GM06990 (cell line): Measurements from ENCODE around the gene ECPAS.
A peak's percentile ranks its signal among the peaks of the same experiment; 100 is the strongest.

Experiments used
- DNase-seq: peaks from one replicate; pipeline ENCODE4 v3.0.0-alpha.2; 2011; ENCODE audit not compliant: insufficient read length; ENCODE audit errors: extremely low read depth
- H3K27me3 ChIP-seq: replicated peaks from 2 replicates; pipeline ENCODE4 v1.6.0; 2011; ENCODE audit warnings: low read length; ENCODE audit not compliant: control insufficient read depth, insufficient read depth
- H3K36me3 ChIP-seq: 2 replicates; pipeline ENCODE4 v1.5.1; 2011; ENCODE audit warnings: low read length; ENCODE audit not compliant: control insufficient read depth, insufficient read depth
- H3K4me3 ChIP-seq: replicated peaks from 2 replicates; pipeline ENCODE4 v1.5.1; 2011; ENCODE audit warnings: low read depth, mild to moderate bottlenecking, control low read depth, low read length
- TF ChIP-seq, protein P1 (sequence below): IDR thresholded peaks from 2 replicates; pipeline ENCODE4 v1.5.1; 2011; ENCODE audit warnings: low read length, control low read depth, mild to moderate bottlenecking, inconsistent platforms; ENCODE audit not compliant: insufficient read depth, poor library complexity, severe bottlenecking

ECPAS gene, protein sequence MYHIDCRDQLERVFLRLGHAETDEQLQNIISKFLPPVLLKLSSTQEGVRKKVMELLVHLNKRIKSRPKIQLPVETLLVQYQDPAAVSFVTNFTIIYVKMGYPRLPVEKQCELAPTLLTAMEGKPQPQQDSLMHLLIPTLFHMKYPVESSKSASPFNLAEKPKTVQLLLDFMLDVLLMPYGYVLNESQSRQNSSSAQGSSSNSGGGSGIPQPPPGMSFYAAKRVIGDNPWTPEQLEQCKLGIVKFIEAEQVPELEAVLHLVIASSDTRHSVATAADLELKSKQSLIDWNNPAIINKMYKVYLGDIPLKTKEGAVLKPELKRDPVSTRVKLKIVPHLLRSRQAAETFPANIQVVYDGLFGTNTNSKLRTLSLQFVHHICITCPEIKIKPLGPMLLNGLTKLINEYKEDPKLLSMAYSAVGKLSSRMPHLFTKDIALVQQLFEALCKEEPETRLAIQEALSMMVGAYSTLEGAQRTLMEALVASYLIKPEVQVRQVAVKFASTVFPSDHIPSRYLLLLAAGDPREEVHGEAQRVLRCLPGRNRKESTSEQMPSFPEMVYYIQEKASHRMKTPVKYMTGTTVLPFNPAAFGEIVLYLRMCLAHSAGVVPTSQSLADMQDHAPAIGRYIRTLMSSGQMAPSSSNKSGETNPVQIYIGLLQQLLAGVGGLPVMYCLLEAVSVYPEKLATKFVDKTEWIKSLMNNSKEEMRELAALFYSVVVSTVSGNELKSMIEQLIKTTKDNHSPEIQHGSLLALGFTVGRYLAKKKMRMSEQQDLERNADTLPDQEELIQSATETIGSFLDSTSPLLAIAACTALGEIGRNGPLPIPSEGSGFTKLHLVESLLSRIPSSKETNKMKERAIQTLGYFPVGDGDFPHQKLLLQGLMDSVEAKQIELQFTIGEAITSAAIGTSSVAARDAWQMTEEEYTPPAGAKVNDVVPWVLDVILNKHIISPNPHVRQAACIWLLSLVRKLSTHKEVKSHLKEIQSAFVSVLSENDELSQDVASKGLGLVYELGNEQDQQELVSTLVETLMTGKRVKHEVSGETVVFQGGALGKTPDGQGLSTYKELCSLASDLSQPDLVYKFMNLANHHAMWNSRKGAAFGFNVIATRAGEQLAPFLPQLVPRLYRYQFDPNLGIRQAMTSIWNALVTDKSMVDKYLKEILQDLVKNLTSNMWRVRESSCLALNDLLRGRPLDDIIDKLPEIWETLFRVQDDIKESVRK (N-terminal part only)

DNA sequence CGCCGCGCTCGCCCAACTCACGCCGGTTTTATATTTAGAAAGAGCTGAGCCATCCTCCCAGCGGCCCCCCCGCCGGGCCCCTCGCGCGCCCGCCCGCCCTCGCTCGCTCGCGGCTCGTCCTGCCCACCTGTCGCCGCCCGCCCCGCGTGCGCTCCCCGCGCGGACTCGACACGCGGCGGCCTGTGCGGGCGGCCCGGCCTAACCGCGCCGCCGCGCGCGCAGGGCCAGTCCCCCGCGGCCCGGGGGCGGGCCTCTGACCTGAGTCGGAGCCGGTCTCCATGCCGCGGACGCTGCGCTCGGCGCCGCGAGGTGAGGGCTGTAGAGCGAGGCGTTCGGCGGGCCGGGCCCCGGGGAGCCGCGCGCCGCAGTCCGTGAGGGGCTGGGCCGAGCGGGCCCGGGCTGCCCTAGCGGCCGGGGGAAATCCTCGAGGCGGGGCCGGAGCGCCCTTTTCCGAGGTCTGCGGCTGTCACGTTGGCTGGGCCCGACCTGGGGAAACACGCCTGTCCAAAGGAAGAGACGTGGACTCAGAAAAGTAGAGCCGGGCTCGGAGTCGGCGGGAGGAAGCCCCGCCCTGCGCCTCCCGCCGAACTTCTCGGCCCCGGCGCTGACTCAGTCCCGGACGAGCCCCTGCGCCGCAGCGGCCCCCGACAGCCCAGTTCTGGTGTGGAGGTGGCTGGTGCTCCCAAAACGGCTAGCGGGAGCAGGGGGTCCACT, at the start of gene ECPAS:
Gene ECPAS, minus strand, starts transcription at position 526 of the 714 bp plus-strand sequence. CDS start 11,465 bp downstream, outside the sequence.
- TF ChIP-seq, protein P1, sequence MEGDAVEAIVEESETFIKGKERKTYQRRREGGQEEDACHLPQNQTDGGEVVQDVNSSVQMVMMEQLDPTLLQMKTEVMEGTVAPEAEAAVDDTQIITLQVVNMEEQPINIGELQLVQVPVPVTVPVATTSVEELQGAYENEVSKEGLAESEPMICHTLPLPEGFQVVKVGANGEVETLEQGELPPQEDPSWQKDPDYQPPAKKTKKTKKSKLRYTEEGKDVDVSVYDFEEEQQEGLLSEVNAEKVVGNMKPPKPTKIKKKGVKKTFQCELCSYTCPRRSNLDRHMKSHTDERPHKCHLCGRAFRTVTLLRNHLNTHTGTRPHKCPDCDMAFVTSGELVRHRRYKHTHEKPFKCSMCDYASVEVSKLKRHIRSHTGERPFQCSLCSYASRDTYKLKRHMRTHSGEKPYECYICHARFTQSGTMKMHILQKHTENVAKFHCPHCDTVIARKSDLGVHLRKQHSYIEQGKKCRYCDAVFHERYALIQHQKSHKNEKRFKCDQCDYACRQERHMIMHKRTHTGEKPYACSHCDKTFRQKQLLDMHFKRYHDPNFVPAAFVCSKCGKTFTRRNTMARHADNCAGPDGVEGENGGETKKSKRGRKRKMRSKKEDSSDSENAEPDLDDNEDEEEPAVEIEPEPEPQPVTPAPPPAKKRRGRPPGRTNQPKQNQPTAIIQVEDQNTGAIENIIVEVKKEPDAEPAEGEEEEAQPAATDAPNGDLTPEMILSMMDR, result no peak
- Histone ChIP-seq H3K36me3 (no peaks in the 10 kb centered on the region), H3K27me3 (no peaks in the 10 kb centered on the region), H3K4me3 (peak within 1 kb of the TSS; percentile 90)
- peak; percentile 89 for DNase-seq

DNA sequence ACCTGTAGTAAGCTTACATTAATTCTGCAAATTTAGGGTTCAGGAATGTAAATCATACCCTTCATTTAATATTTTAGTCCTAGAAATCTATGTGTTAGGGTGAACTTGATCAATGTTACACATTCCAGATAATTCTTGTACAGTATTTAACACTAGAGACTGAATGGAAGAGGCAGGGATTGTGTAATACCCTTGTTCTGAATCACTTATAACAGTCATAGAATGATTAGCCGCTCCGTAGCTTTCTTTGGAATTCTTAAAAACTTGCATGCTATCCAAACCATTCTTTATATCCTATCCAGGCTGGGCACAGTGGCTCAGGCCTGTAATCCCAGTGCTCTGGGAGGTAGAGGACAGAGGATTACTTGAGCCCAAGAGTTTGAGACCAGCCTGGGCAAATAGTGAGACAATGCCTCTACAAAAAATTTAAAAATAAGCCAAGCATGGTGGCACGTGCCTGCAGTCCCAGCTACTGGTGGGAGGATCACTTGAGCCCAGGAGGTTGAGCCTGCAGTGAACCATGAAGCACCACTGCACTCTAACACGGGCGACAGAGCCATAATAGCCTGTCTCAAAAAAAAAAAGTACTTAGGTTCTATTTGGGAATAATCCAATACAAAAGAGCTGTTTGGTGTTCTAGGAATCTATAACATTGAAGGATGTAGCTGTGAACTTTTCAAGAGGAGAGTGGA, 49.1 kb upstream of the ECPAS start:
- TF ChIP-seq, protein P1, result no peak
- no peaks in the 10 kb centered on the region for H3K27me3 ChIP-seq
- H3K36me3 ChIP-seq, result no peaks in the 10 kb centered on the region
- no peak for DNase-seq
- no peak overlapping the region for H3K4me3 ChIP-seq

DNA sequence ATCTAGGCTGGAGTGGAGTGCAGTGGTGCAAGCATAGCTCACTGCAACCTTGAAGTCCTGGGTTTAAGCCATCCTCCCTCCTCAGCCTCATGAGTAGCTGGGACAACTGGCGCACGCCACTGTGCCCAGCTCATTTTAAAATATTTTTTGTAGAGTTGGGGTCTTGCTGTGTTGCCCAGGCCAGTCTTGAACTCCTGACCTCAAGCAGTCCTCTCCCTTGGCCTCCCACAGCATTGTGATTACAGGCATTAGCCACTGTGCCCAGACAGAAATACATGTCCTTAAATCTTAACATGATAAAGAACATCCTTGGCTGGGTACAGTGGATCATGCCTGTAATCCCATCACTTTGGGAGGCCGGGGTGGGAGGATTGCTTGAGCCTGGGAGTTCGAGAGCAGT, 47.5 kb upstream of the ECPAS start:
- Histone ChIP-seq H3K36me3 (no peaks in the 10 kb centered on the region), H3K27me3 (no peaks in the 10 kb centered on the region), H3K4me3 (no peak overlapping the region)
- TF ChIP-seq, protein P1, result no peak
- DNase-seq, result no peak

DNA sequence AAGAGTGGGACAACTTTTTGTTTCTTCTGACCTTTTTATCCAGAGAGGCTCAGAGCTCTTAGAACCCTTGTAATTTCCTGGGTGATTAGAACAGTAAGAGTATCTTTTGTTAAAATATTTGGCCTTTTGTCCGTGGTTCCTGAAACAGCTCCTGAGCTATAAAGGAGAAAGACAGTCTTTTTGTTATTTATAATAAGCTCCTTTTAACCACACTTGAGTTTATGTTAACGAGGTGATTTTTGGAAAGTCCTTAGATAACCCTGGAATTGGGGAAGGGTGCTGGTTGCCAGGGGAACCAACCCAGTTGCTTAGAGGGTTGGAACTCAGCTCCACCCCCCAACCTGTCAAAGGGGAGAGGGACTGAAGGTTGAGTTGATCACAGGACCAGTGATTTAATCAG, 45.6 kb upstream of the ECPAS start:
- Histone ChIP-seq H3K36me3 (no peaks in the 10 kb centered on the region), H3K27me3 (no peaks in the 10 kb centered on the region; the same call in 1 of the 2 replicates), H3K4me3 (no peak overlapping the region)
- DNase-seq, result no peak
- TF ChIP-seq, protein P1, result no peak

DNA sequence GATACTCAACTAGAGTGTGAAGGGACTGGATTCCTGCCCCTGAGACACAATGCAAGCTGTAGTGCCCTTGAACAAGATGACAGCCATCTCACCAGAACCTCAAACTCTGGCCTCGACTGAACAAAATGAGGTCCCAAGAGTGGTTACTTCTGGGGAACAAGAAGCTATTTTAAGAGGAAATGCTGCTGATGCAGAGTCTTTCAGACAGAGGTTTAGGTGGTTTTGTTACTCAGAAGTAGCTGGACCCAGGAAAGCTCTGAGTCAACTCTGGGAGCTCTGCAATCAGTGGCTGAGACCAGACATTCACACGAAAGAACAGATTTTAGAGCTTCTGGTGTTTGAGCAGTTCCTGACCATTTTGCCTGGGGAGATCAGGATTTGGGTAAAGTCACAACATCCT, 43.2 kb upstream of the ECPAS start:
- DNase-seq, result no peak
- H3K27me3 ChIP-seq, result no peaks in the 10 kb centered on the region; the same call in 1 of the 2 replicates
- TF ChIP-seq, protein P1, result no peak
- no peaks in the 10 kb centered on the region for H3K36me3 ChIP-seq
- no peak overlapping the region for H3K4me3 ChIP-seq
